H1 (cell line): ENCODE results near the gene LHFPL6. TPM values are rescaled to one million over a fixed set of nuclear protein-coding genes. Genes with fewer than 3 reads are reported as not detected.

ENCODE experiments used
- CTCF ChIA-PET: fragments of 300-600 bp; sonication (Branson Sonifier 250); formaldehyde crosslinking; loops from one replicate; lab custom pipeline; 2021; ENCODE audit not compliant: partially characterized antibody; lab: Charles Lee
- POLR2A ChIA-PET: fragments of 300-600 bp; sonication (Branson Sonifier 250); formaldehyde crosslinking; loops from one replicate; lab custom pipeline; 2021; ENCODE audit warnings: inconsistent platforms; ENCODE audit not compliant: partially characterized antibody; lab: Charles Lee
- DNase-seq, 2 experiments: peaks; one replicate each; pipeline versions ENCODE4 v3.0.0 to v3.0.0-alpha.2; 2010 to 2022; ENCODE audit warnings: low spot score in 2 of 2, low read depth in 1 of 2, mixed read lengths in 1 of 2
- FAIRE-seq: peaks from 2 replicates; lab custom pipeline; 2011; peaks lifted over from hg19 to GRCh38; lab: Jason Lieb, UNC
- H2AFZ ChIP-seq: 2 replicates; pipeline ENCODE4 v1.8.1; 2012; ENCODE audit warnings: low read length, inconsistent platforms
- H2AK5ac ChIP-seq: 2 replicates; pipeline ENCODE4 v1.6.1; 2013; ENCODE audit warnings: low read depth, low read length
- H2BK120ac ChIP-seq: replicated peaks from 2 replicates; pipeline ENCODE3; 2013; ENCODE audit warnings: low read depth, low read length, inconsistent platforms
- H2BK12ac ChIP-seq: 2 replicates; pipeline ENCODE4 v1.6.1; 2013; ENCODE audit warnings: low read depth, low read length
- H2BK15ac ChIP-seq: 2 replicates; pipeline ENCODE4 v1.6.1; 2013; ENCODE audit warnings: low read length
- H2BK20ac ChIP-seq: 2 replicates; pipeline ENCODE4 v1.6.1; 2013; ENCODE audit warnings: low read length
- H2BK5ac ChIP-seq: 2 replicates; pipeline ENCODE4 v1.6.1; 2013; ENCODE audit warnings: low read depth, low read length
- H3K14ac ChIP-seq: 2 replicates; pipeline ENCODE4 v1.6.1; 2013; ENCODE audit warnings: inconsistent platforms; ENCODE audit not compliant: insufficient read length
- H3K18ac ChIP-seq: 2 replicates; pipeline ENCODE4 v1.6.1; 2013; ENCODE audit warnings: low read length; ENCODE audit errors: extremely low read depth
- H3K23ac ChIP-seq: 2 replicates; pipeline ENCODE4 v1.6.1; 2013; ENCODE audit warnings: inconsistent platforms; ENCODE audit not compliant: insufficient read length
- H3K23me2 ChIP-seq: 2 replicates; pipeline ENCODE4 v1.6.1; 2013; ENCODE audit warnings: low read depth, low read length
- H3K27ac ChIP-seq: 2 replicates; pipeline ENCODE4 v1.6.1; 2011; ENCODE audit warnings: low read depth, low read length, inconsistent platforms
- H3K27me3 ChIP-seq, 4 experiments: replicated peaks in 1 of 4; 1 replicate in 1 of 4; 2 replicates in 3 of 4; pipeline versions ENCODE4 v1.6.1 to v1.8.1; 2011 to 2013; ENCODE audit warnings: low read length in 3 of 4, mild to moderate bottlenecking in 3 of 4, inconsistent platforms in 2 of 4, mixed read lengths in 2 of 4, moderate library complexity in 1 of 4; ENCODE audit not compliant: control insufficient read depth in 3 of 4, insufficient read depth in 3 of 4; ENCODE audit errors: extremely low read depth in 1 of 4
- H3K36me3 ChIP-seq, 4 experiments: 2 replicates each; pipeline versions ENCODE4 v1.6.1 to v1.8.1; 2011 to 2013; ENCODE audit warnings: mild to moderate bottlenecking in 4 of 4, low read length in 3 of 4, moderate library complexity in 2 of 4, control low read depth in 1 of 4, inconsistent platforms in 1 of 4; ENCODE audit not compliant: insufficient read depth in 4 of 4, control insufficient read depth in 2 of 4
- H3K4ac ChIP-seq: replicated peaks from 2 replicates; pipeline ENCODE3; 2013; ENCODE audit warnings: low read length, low read depth, mixed read lengths, inconsistent platforms; ENCODE audit not compliant: insufficient read length
- H3K4me1 ChIP-seq, 4 experiments: replicated peaks in 1 of 4; 1 replicate in 1 of 4; 2 replicates in 3 of 4; pipeline versions ENCODE4 v1.6.1 to v1.8.1; 2011 to 2013; ENCODE audit warnings: low read length in 3 of 4, inconsistent platforms in 2 of 4, mixed read lengths in 1 of 4; ENCODE audit not compliant: insufficient read depth in 4 of 4, control insufficient read depth in 3 of 4
- H3K4me2 ChIP-seq, 2 experiments: 2 replicates each; pipeline versions ENCODE4 v1.6.1 to v1.8.1; 2011 to 2013; ENCODE audit warnings: low read depth in 2 of 2, low read length in 2 of 2, control low read depth in 1 of 2, inconsistent platforms in 1 of 2, mild to moderate bottlenecking in 1 of 2; ENCODE audit not compliant: insufficient read depth in 1 of 2
- H3K4me3 ChIP-seq, 4 experiments: fragments of 200-600, 300-600 bp in 1 of 4; sonication (generic), shearing (Covaris generic), sonication (Bioruptor Twin) in 1 of 4; 2 replicates each; pipeline versions ENCODE4 v1.5.1 to v1.8.1; 2011 to 2016; ENCODE audit warnings: low read length in 4 of 4, low read depth in 3 of 4, control low read depth in 2 of 4, inconsistent platforms in 2 of 4, mild to moderate bottlenecking in 2 of 4, mixed read lengths in 1 of 4, moderate library complexity in 1 of 4; ENCODE audit not compliant: insufficient read depth in 2 of 4; ENCODE audit errors: extremely low read depth in 1 of 4
- H3K56ac ChIP-seq: replicated peaks from 2 replicates; pipeline ENCODE3; 2013; ENCODE audit warnings: low read depth, mild to moderate bottlenecking, mixed read lengths, low read length, inconsistent platforms; ENCODE audit not compliant: insufficient read length
- H3K79me1 ChIP-seq: 2 replicates; pipeline ENCODE4 v1.6.1; 2013; ENCODE audit warnings: low read depth, low read length, control low read depth
- H3K79me2 ChIP-seq, 2 experiments: 2 replicates each; pipeline versions ENCODE4 v1.6.1 to v1.8.1; 2012 to 2013; ENCODE audit warnings: low read length in 2 of 2, mild to moderate bottlenecking in 2 of 2, inconsistent platforms in 1 of 2; ENCODE audit not compliant: insufficient read depth in 2 of 2, control insufficient read depth in 1 of 2
- H3K9ac ChIP-seq, 4 experiments: replicated peaks in 1 of 4; 1 replicate in 1 of 4; 2 replicates in 3 of 4; pipeline versions ENCODE4 v1.6.1 to v1.8.1; 2011 to 2013; ENCODE audit warnings: low read depth in 3 of 4, low read length in 3 of 4, control low read depth in 2 of 4, mild to moderate bottlenecking in 2 of 4, moderate library complexity in 2 of 4, inconsistent platforms in 1 of 4; ENCODE audit errors: extremely low read depth in 1 of 4
- H3K9me3 ChIP-seq, 2 experiments: 2 replicates each; pipeline versions ENCODE4 v1.6.1 to v1.8.1; 2012 to 2013; ENCODE audit warnings: mild to moderate bottlenecking in 2 of 2, moderate library complexity in 2 of 2, control low read depth in 1 of 2, inconsistent platforms in 1 of 2, low read depth in 1 of 2, low read length in 1 of 2, mixed read lengths in 1 of 2; ENCODE audit not compliant: insufficient read depth in 2 of 2
- H4K20me1 ChIP-seq, 2 experiments: replicated peaks in 1 of 2; 2 replicates each; pipeline versions ENCODE3 to v1.8.1; 2011 to 2013; ENCODE audit warnings: inconsistent platforms in 2 of 2, low read length in 2 of 2, mild to moderate bottlenecking in 1 of 2; ENCODE audit not compliant: insufficient read depth in 2 of 2, control insufficient read depth in 1 of 2
- H4K5ac ChIP-seq: 2 replicates; pipeline ENCODE4 v1.6.1; 2013; ENCODE audit warnings: low read length, low read depth, mixed read lengths, inconsistent platforms; ENCODE audit not compliant: insufficient read length
- H4K8ac ChIP-seq: 2 replicates; pipeline ENCODE4 v1.8.0; 2013; ENCODE audit warnings: mild to moderate bottlenecking, moderate library complexity, low read length, inconsistent platforms; ENCODE audit not compliant: insufficient read depth; ENCODE audit errors: extremely low read depth
- H4K91ac ChIP-seq: replicated peaks from 2 replicates; pipeline ENCODE3; 2013; ENCODE audit warnings: low read length, mixed read lengths, inconsistent platforms; ENCODE audit not compliant: insufficient read length
- CHD2 ChIP-seq: IDR thresholded peaks from 2 replicates; pipeline ENCODE4 v1.6.1; 2012; ENCODE audit warnings: low read length, improper control_type of control experiment
- KDM1A ChIP-seq: fragments of 200-600, 300-600 bp; sonication (generic); IDR thresholded peaks from 2 replicates; pipeline ENCODE4 v1.7.1; 2016; ENCODE audit warnings: mild to moderate bottlenecking, low read length, borderline replicate concordance
- WGBS, 2 experiments: shearing (Covaris generic) in 1 of 2; methylation state at CpG; one replicate each; pipeline versions ENCODE4 v1.1.6 to v1.1.7; 2013 to 2015; ENCODE audit warnings: low lambda C conversion rate in 2 of 2, mixed read lengths in 2 of 2, inconsistent platforms in 1 of 2, low coverage in 1 of 2, missing lambda C conversion rate in 1 of 2; ENCODE audit not compliant: insufficient replicate concordance in 2 of 2, insufficient coverage in 1 of 2, insufficient read length in 1 of 2; ENCODE audit errors: extremely low coverage in 1 of 2, missing lambda C conversion rate in 1 of 2; 5-methylcytosine and 5-hydroxymethylcytosine counted together
- polyA plus RNA-seq, 7 experiments: library from polyadenylated mRNA; depleted of rRNA in 3 of 7; stranded (reverse) in 5 of 7; unstranded in 2 of 7; fragments of >200 nt in 5 of 7; fragments of 200-250 nt in 2 of 7; gene quantifications; 1 replicate in 5 of 7; 2 replicates in 1 of 7; 4 replicates in 1 of 7; pipeline versions ENCODE4 v1.2.1 to v1.2.3, GENCODE V29; 2011 to 2013; ENCODE audit warnings: missing spikeins in 2 of 7, mixed read lengths in 2 of 7
- total RNA-seq: library from RNA; stranded (reverse); fragmentation: NEBNext Ultra II Directional; extraction: Animal tissue kit (Norgen Biotek cat#: 25700); gene quantifications from 2 replicates; pipeline ENCODE4 v1.2.1, GENCODE V29; 2021

LHFPL6 gene
- total and polyA plus RNA-seq, 2 of the 8 experiments (the other 6 are each of a cell fraction or from before 2014, with no cell fraction given), result 7.6 to 17.0 TPM

DNA sequence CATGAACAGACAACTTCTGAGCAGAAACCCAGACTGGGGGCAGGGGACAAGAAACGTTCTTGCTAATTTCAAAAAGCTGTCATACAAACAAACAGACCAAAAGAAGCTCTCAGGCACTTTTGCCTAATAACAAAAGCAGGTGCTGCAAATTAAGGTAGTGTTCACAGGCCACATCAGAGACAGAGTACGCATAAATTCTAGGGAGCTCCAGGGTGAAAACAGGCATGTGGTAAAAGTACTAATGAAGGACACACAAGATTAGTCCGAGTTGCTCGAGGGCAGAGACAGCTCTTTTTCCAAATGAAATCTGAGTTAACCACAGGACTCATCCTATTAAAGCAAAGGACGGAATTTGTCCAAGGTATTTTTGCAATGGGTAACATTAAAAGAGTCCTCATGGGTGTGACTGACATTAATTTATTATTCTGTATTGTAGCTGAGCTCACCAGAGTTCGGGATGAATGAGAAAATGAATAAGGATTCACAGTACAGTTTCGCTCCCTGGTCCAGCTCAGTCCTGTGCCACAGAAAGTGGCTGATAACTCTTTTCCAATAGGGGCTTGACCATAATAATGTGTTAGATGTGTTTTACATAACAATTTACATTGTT, 197.3 kb downstream of the LHFPL6 start:
- H3K4me2 ChIP-seq, result no peak overlapping the region
- no peak overlapping the region for H3K4me3 ChIP-seq
- H2AK5ac ChIP-seq, result no peak overlapping the region
- no peak overlapping the region for H4K91ac ChIP-seq
- no peak overlapping the region for H2BK15ac ChIP-seq
- H3K27ac ChIP-seq, result no peak overlapping the region
- H4K5ac ChIP-seq, result no peak overlapping the region
- H3K79me1 ChIP-seq, result no peaks in the 10 kb centered on the region
- H3K36me3 ChIP-seq, result no peaks in the 10 kb centered on the region
- CTCF ChIA-PET, result interaction anchor here (0.6 to 2.4 kb wide), 20 partner anchors 11 to 1863 kb away, joined by 3 to 27 read pairs (median 4); no protein-coding TSS in a partner anchor
- no peaks in the 10 kb centered on the region for H3K27me3 ChIP-seq
- H3K79me2 ChIP-seq, result no peaks in the 10 kb centered on the region
- H3K4me1 ChIP-seq, result peaks cover 2 to 14% (median 9%) of the 10 kb centered on the region in 4 experiments; a peak in 3 of 7 replicates
- no peak overlapping the region for H3K18ac ChIP-seq
- no peak overlapping the region for H4K8ac ChIP-seq
- no peaks in the 10 kb centered on the region for H3K23me2 ChIP-seq
- no peak for TF ChIP-seq CHD2
- no peak for TF ChIP-seq KDM1A
- TF ChIP-seq, all 59 proteins: peak for 0
- Histone ChIP-seq H3K23ac (no peak overlapping the region), H3K14ac (no peak overlapping the region), H3K56ac (no peak overlapping the region), H3K4ac (no peak overlapping the region), H4K20me1 (peaks cover 0 to 1% of the 10 kb centered on the region in 2 experiments), H3K9me3 (no peaks in the 10 kb centered on the region), H2BK5ac (no peak overlapping the region), H2BK20ac (no peak overlapping the region), H3K9ac (no peak overlapping the region), H2BK120ac (no peak overlapping the region), H2AFZ (no peak overlapping the region), H2BK12ac (no peak overlapping the region)
- no peak for DNase-seq
- POLR2A ChIA-PET, result no interaction called here
- WGBS, 2 experiments, result 84% methylated on average over 7 of the region's 7 CpGs; no CpG with 5 or more reads in 1 of the 2 experiments
- FAIRE-seq, result no peak
